Muscle layer of colon (tissue), 2 donors: ENCODE data around the gene PNPLA2.

Experiments used
- H3K27ac ChIP-seq: one replicate; pipeline ENCODE4 v1.7.0; 2013; ENCODE audit warnings: low read depth, mild to moderate bottlenecking, low read length, moderate library complexity
- H3K27me3 ChIP-seq, 2 donors: one replicate each; pipeline ENCODE4 v1.7.0; 2013; ENCODE audit warnings: low read length in 2 of 2, mild to moderate bottlenecking in 2 of 2; ENCODE audit not compliant: insufficient read depth in 2 of 2, control insufficient read depth in 1 of 2
- H3K36me3 ChIP-seq: one replicate; pipeline ENCODE4 v1.7.0; 2013; ENCODE audit warnings: mild to moderate bottlenecking, low read length; ENCODE audit not compliant: insufficient read depth
- H3K4me1 ChIP-seq: one replicate; pipeline ENCODE4 v1.7.0; 2013; ENCODE audit warnings: mild to moderate bottlenecking, low read length; ENCODE audit not compliant: insufficient read depth
- H3K4me3 ChIP-seq, 2 donors: one replicate each; pipeline ENCODE4 v1.7.0; 2013; ENCODE audit warnings: low read length in 2 of 2, low read depth in 1 of 2, mild to moderate bottlenecking in 1 of 2, moderate library complexity in 1 of 2
- H3K9ac ChIP-seq: one replicate; pipeline ENCODE4 v1.7.0; 2013; ENCODE audit warnings: low read length
- H3K9me3 ChIP-seq: one replicate; pipeline ENCODE4 v1.7.0; 2013; ENCODE audit warnings: mild to moderate bottlenecking, low read length
- donor health status: abdominal sarcoma.
- donor health status: Adenocarcinoma of cecum.

Gene PNPLA2

GRCh38 chr11:831961-832528 is 13.3 kb downstream of the PNPLA2 start:
- no peaks in the 10 kb centered on the region for H3K9me3 ChIP-seq
- peaks cover 10% of the 10 kb centered on the region for H3K36me3 ChIP-seq
- peaks cover 36% of the 10 kb centered on the region for H3K4me1 ChIP-seq
- H3K27me3 ChIP-seq: peaks cover 22 to 55% of the 10 kb centered on the region in 2 donors
- H3K27ac ChIP-seq: no peak overlapping the region
- peak overlapping the region; percentile 38 to 43 for H3K4me3 ChIP-seq
- no peak overlapping the region for H3K9ac ChIP-seq

GRCh38 chr11:832529-833113 is 13.9 kb downstream of the PNPLA2 start, which contains the start of gene CD151:
TSS of gene CD151 (plus strand) at chr11:832952. CDS start at chr11:836070, 3,118 bp downstream.
- H3K36me3 ChIP-seq: peaks cover 14% of the 10 kb centered on the region
- H3K9me3 ChIP-seq: no peaks in the 10 kb centered on the region
- peak within 1 kb of the TSS; percentile 61 for H3K9ac ChIP-seq
- peak within 1 kb of the TSS; percentile 93 for H3K27ac ChIP-seq
- H3K27me3 ChIP-seq: peaks cover 16 to 49% of the 10 kb centered on the region in 2 donors
- H3K4me1 ChIP-seq: peaks cover 36% of the 10 kb centered on the region
- peak within 1 kb of the TSS; percentile 56 to 89 for H3K4me3 ChIP-seq

DNA sequence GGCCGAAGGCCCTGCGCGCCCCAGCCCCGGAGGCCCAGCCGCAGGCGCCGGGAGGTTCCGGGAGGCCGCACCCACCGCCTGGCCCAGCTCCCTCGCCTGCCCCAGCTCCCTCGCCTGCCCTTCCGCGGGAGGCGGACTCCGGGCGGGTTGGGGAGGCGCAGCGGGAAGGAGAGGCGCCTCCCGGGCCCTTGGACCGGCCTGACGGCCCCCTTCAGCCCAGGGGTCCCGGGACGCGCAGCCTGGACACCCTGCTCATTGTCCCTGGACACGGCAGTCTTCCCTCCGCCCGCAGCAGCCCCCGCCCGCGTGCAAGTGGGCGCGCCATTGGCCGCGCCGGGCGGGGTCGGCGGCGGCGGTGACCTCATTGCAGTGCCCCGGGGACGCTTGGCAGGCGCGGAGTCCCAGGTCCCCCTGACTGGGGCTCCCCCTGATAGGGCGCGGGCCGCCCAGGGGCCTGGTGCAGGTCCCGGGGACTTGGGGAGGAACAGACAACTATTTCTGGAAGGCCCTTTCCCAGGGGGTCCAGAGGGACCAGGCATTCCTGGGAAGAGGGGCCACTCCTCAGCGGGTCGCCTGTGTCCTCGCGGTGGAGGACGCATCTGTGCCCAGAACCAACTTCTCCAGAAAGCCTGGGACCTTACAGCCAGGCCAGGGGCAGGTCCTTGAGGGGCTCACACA is 14.5 kb downstream of the PNPLA2 start:
- peaks cover 36% of the 10 kb centered on the region for H3K4me1 ChIP-seq
- H3K27ac ChIP-seq: peak overlapping the region; percentile 93
- peak overlapping the region; percentile 61 for H3K9ac ChIP-seq
- H3K36me3 ChIP-seq: peaks cover 14% of the 10 kb centered on the region
- no peaks in the 10 kb centered on the region for H3K9me3 ChIP-seq
- H3K4me3 ChIP-seq: peak overlapping the region; percentile 56 to 89
- peaks cover 12 to 43% of the 10 kb centered on the region in 2 donors for H3K27me3 ChIP-seq

GRCh38 chr11:833849-834311 is 15.2 kb downstream of the PNPLA2 start:
- peak overlapping the region; percentile 61 for H3K9ac ChIP-seq
- H3K27ac ChIP-seq: peak overlapping the region; percentile 93
- H3K4me1 ChIP-seq: peaks cover 32% of the 10 kb centered on the region

GRCh38 chr11:834371-835316 is 15.9 kb downstream of the PNPLA2 start:
- H3K9ac ChIP-seq: peak overlapping the region; percentile 9
- peak overlapping the region; percentile 93 for H3K27ac ChIP-seq
- H3K4me1 ChIP-seq: peaks cover 24% of the 10 kb centered on the region
- peaks cover 27% of the 10 kb centered on the region for H3K36me3 ChIP-seq
- H3K4me3 ChIP-seq: peak overlapping the region; percentile 11 to 56
- H3K9me3 ChIP-seq: no peaks in the 10 kb centered on the region
- H3K27me3 ChIP-seq: peaks cover 0 to 29% of the 10 kb centered on the region in 2 donors

More at GRCh38 chr11:833849-834311, 15.2 kb downstream of the PNPLA2 start:
- Histone ChIP-seq H3K9me3 (no peaks in the 10 kb centered on the region), H3K4me3 (peak overlapping the region; percentile 56 to 89), H3K27me3 (peaks cover 7 to 36% of the 10 kb centered on the region in 2 donors), H3K36me3 (peaks cover 20% of the 10 kb centered on the region)

GRCh38 chr11:836274-836673 is 17.6 kb downstream of the PNPLA2 start:
- Histone ChIP-seq H3K9ac (no peak overlapping the region), H3K27ac (no peak overlapping the region), H3K9me3 (no peaks in the 10 kb centered on the region), H3K27me3 (peaks cover 0 to 12% of the 10 kb centered on the region in 2 donors), H3K4me3 (no peak overlapping the region), H3K4me1 (peaks cover 34% of the 10 kb centered on the region), H3K36me3 (peaks cover 32% of the 10 kb centered on the region)

DNA sequence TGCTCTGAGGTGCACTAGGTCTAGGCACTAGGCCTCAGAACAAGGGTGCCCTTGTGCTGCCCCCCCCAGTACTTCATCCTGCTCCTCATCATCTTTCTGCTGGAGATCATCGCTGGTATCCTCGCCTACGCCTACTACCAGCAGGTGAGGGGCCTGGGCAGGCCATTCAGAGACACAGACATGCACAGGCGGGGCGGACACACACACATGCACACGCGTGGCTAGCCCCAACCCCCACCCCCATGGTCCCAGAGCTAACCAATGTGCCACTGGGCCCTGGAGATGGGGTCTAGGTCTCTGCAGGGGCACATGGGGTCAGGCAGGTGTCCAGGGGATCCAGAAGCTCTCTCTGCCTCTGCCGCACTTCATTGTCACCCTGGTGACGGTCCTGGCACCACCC is 18.0 kb downstream of the PNPLA2 start:
- Histone ChIP-seq H3K9ac (no peak overlapping the region), H3K27ac (no peak overlapping the region), H3K27me3 (peaks cover 0 to 8% of the 10 kb centered on the region in 2 donors), H3K4me1 (peaks cover 35% of the 10 kb centered on the region), H3K4me3 (no peak overlapping the region), H3K36me3 (peaks cover 32% of the 10 kb centered on the region), H3K9me3 (no peaks in the 10 kb centered on the region)

- no peaks in the 10 kb centered on the region for H3K9me3 ChIP-seq
- H3K27me3 ChIP-seq: peaks cover 0 to 1% of the 10 kb centered on the region in 2 donors
- H3K36me3 ChIP-seq: peaks cover 32% of the 10 kb centered on the region
- H3K4me3 ChIP-seq: no peak overlapping the region
- no peak overlapping the region for H3K27ac ChIP-seq
- no peak overlapping the region for H3K9ac ChIP-seq
- H3K4me1 ChIP-seq: peaks cover 31% of the 10 kb centered on the region
Measured at GRCh38 chr11:837189-837989, 18.7 kb downstream of the PNPLA2 start.

- peaks cover 30% of the 10 kb centered on the region for H3K4me1 ChIP-seq
- no peaks in the 10 kb centered on the region for H3K9me3 ChIP-seq
- H3K4me3 ChIP-seq: no peak overlapping the region
- H3K27me3 ChIP-seq: no peaks in the 10 kb centered on the region
- H3K36me3 ChIP-seq: peaks cover 32% of the 10 kb centered on the region
- H3K27ac ChIP-seq: no peak overlapping the region
- H3K9ac ChIP-seq: no peak overlapping the region
Measured at GRCh38 chr11:837990-838307, 19.2 kb downstream of the PNPLA2 start.

- Histone ChIP-seq H3K4me1 (peaks cover 31% of the 10 kb centered on the region), H3K9ac (no peak overlapping the region), H3K9me3 (no peaks in the 10 kb centered on the region), H3K27me3 (no peaks in the 10 kb centered on the region), H3K4me3 (no peak overlapping the region), H3K27ac (no peak overlapping the region), H3K36me3 (peaks cover 32% of the 10 kb centered on the region)
Measured at GRCh38 chr11:838441-839279, 19.9 kb downstream of the PNPLA2 start.
